MCF 10A (cell line): Measurements from ENCODE around the gene CACNA1C. TPM values are rescaled to one million over a fixed set of nuclear protein-coding genes. Genes with fewer than 3 reads are reported as not detected.

Experiments used
- BruUV-seq: library from RNA; stranded (reverse); fragments of 400-500 nt; replicated peaks from 2 replicates; lab custom pipeline; 2021; lab: Mats Ljungman, UMichigan
- CTCF ChIA-PET: fragments of 300-600 bp; sonication (Branson Sonifier 250); formaldehyde crosslinking; extraction: SDS; loops from one replicate; lab custom pipeline; 2021; ENCODE audit warnings: antibody characterized with exemption, inconsistent platforms; lab: Yijun Ruan, JAX
- POLR2A ChIA-PET: fragments of 300-600, 350-650 bp; sonication (Branson Sonifier 250); formaldehyde crosslinking; extraction: SDS; loops from one replicate; lab custom pipeline; 2020; ENCODE audit warnings: antibody characterized with exemption, inconsistent platforms; lab: Yijun Ruan, JAX
- DNase-seq: peaks from one replicate; pipeline ENCODE4 v3.0.0-alpha.2; 2018; ENCODE audit not compliant: unreplicated experiment
- H3K27ac Mint-ChIP-seq: one replicate; pipeline ENCODE4 v1.8.0; 2022; ENCODE audit warnings: mild to moderate bottlenecking, low read depth, mixed read lengths; ENCODE audit not compliant: unreplicated experiment
- H3K27me3 Mint-ChIP-seq: one replicate; pipeline ENCODE4 v1.8.0; 2022; ENCODE audit warnings: mixed read lengths; ENCODE audit not compliant: insufficient read depth, unreplicated experiment
- H3K36me3 Mint-ChIP-seq: one replicate; pipeline ENCODE4 v1.8.0; 2022; ENCODE audit warnings: mild to moderate bottlenecking, moderate library complexity, mixed read lengths; ENCODE audit not compliant: insufficient read depth, unreplicated experiment
- H3K4me1 Mint-ChIP-seq: one replicate; pipeline ENCODE4 v1.8.0; 2022; ENCODE audit warnings: mixed read lengths; ENCODE audit not compliant: insufficient read depth, unreplicated experiment
- H3K4me3 Mint-ChIP-seq: one replicate; pipeline ENCODE4 v1.8.0; 2022; ENCODE audit warnings: mild to moderate bottlenecking, moderate library complexity, mixed read lengths; ENCODE audit not compliant: unreplicated experiment
- H3K9me3 Mint-ChIP-seq: one replicate; pipeline ENCODE4 v1.8.0; 2022; ENCODE audit warnings: mixed read lengths; ENCODE audit not compliant: unreplicated experiment
- CTCF ChIP-seq: fragments of 200-600 bp; IDR thresholded peaks from one replicate; pipeline ENCODE4 v1.8.0; 2022; ENCODE audit warnings: antibody characterized with exemption, mild to moderate bottlenecking; ENCODE audit not compliant: unreplicated experiment
- intact Hi-C: fragments of 100-400 bp; cut with micrococcal nuclease; formaldehyde crosslinking; loops from 2 replicates; pipeline ENCODE4 v1.14.1; 2022
- total RNA-seq: library from RNA; stranded (reverse); gene quantifications from 2 replicates; pipeline ENCODE4 v1.2.3, GENCODE V29; 2022

The CACNA1C gene
- total RNA-seq, 1 experiment from 2014 or later: not detected

- Mint-ChIP-seq H3K4me1 (peaks cover 5% of the 10 kb centered on the region), H3K27ac (no peak overlapping the region), H3K4me3 (no peak overlapping the region), H3K27me3 (peaks cover 13% of the 10 kb centered on the region), H3K36me3 (no peaks in the 10 kb centered on the region), H3K9me3 (no peaks in the 10 kb centered on the region)
- BruUV-seq: no TSS peak
- no peak for TF ChIP-seq CTCF
- no peak for DNase-seq
- ChIA-PET POLR2A (no interaction called here), CTCF (interaction anchor here (0.5 to 0.6 kb wide), 3 partner anchors 22 to 1308 kb away, joined by 3 read pairs; no protein-coding TSS in a partner anchor)
- intact Hi-C loops: no loop called here
These were observed 320.5 kb downstream of the CACNA1C start for GRCh38 chr12:2373307-2373706.

- ChIA-PET POLR2A (no interaction called here), CTCF (no interaction called here)
- intact Hi-C loops: no loop called here
- Mint-ChIP-seq H3K9me3 (no peaks in the 10 kb centered on the region), H3K4me1 (peaks cover 5% of the 10 kb centered on the region), H3K36me3 (no peaks in the 10 kb centered on the region), H3K27ac (no peak overlapping the region), H3K4me3 (no peak overlapping the region), H3K27me3 (peaks cover 22% of the 10 kb centered on the region)
- no peak for DNase-seq
- no TSS peak for BruUV-seq
- no peak for TF ChIP-seq CTCF
These were observed 321.5 kb downstream of the CACNA1C start for GRCh38 chr12:2374092-2374906.

- intact Hi-C loops: no loop called here
- H3K36me3 Mint-ChIP-seq: no peaks in the 10 kb centered on the region
- DNase-seq: peak; percentile 27
- H3K27ac Mint-ChIP-seq: no peak overlapping the region
- H3K27me3 Mint-ChIP-seq: peaks cover 16% of the 10 kb centered on the region
- no peak for TF ChIP-seq CTCF
- CTCF ChIA-PET: interaction anchor here (1.0 kb wide), 1 partner anchor 20 kb away, joined by 3 read pairs; no protein-coding TSS in a partner anchor
- no peaks in the 10 kb centered on the region for H3K9me3 Mint-ChIP-seq
- no TSS peak for BruUV-seq
- peaks cover 5% of the 10 kb centered on the region for H3K4me1 Mint-ChIP-seq
- no peak overlapping the region for H3K4me3 Mint-ChIP-seq
- POLR2A ChIA-PET: interaction anchor here (0.6 kb wide), 2 partner anchors 42 to 171 kb away, joined by 4 to 5 read pairs; no protein-coding TSS in a partner anchor
These were observed 323.1 kb downstream of the CACNA1C start for GRCh38 chr12:2375871-2376270.

- Mint-ChIP-seq H3K4me1 (peaks cover 5% of the 10 kb centered on the region), H3K36me3 (no peaks in the 10 kb centered on the region), H3K27me3 (peaks cover 11% of the 10 kb centered on the region), H3K9me3 (no peaks in the 10 kb centered on the region), H3K27ac (no peak overlapping the region), H3K4me3 (no peak overlapping the region)
- intact Hi-C loops: no loop called here
- no peak for TF ChIP-seq CTCF
- DNase-seq: no peak
- ChIA-PET POLR2A (no interaction called here), CTCF (interaction anchor here (0.7 kb wide), 1 partner anchor 176 kb away, joined by 3 read pairs; no protein-coding TSS in a partner anchor)
- BruUV-seq: no TSS peak
These were observed 324.3 kb downstream of the CACNA1C start for GRCh38 chr12:2376908-2377657.
